GM23338 (cell line): ENCODE data around the gene UBASH3B. TPM values are rescaled to one million over a fixed set of nuclear protein-coding genes. Genes with fewer than 3 reads are reported as not detected.

ENCODE experiments used
- ATAC-seq: fragments of 200-7000 bp; cut with Tn5 transposase; 3 replicates; pipeline ENCODE4 v1.9.1; 2020
- DNase-seq: peaks from one replicate; pipeline ENCODE4 v3.0.0-alpha.2; 2015; ENCODE audit warnings: low spot score
- H2AFZ ChIP-seq: fragments of 200-600 bp; sonication (generic); 2 replicates; pipeline ENCODE4 v1.8.0; 2016; ENCODE audit warnings: antibody characterized with exemption, mild to moderate bottlenecking, moderate library complexity
- H3F3A ChIP-seq: fragments of 200-600 bp; sonication (generic); replicated peaks from 2 replicates; pipeline ENCODE4 v1.8.0; 2017; ENCODE audit warnings: antibody characterized with exemption, mixed run types, low read depth
- H3K27ac ChIP-seq: fragments of 200-600 bp; sonication (generic); 2 replicates; pipeline ENCODE4 v1.6.1; 2016; ENCODE audit warnings: low read depth
- H3K27me3 ChIP-seq: fragments of 200-600 bp; sonication (generic); 2 replicates; pipeline ENCODE4 v1.8.0; 2016; ENCODE audit warnings: mild to moderate bottlenecking, mixed run types, moderate library complexity; ENCODE audit not compliant: insufficient read depth
- H3K36me3 ChIP-seq: fragments of 200-600 bp; sonication (generic); 2 replicates; pipeline ENCODE4 v1.8.0; 2016; ENCODE audit warnings: mild to moderate bottlenecking; ENCODE audit not compliant: insufficient read depth
- H3K4me1 ChIP-seq: fragments of 200-600 bp; sonication (generic); 2 replicates; pipeline ENCODE4 v1.8.0; 2016; ENCODE audit warnings: mild to moderate bottlenecking, moderate library complexity; ENCODE audit not compliant: insufficient read depth
- H3K4me2 ChIP-seq: fragments of 200-600 bp; sonication (generic); 2 replicates; pipeline ENCODE4 v1.7.1; 2017; ENCODE audit warnings: mixed run types
- H3K4me3 ChIP-seq: fragments of 200-600 bp; sonication (generic); 2 replicates; pipeline ENCODE4 v1.6.1; 2016; ENCODE audit warnings: mixed run types
- H3K79me2 ChIP-seq: fragments of 200-600 bp; sonication (generic); replicated peaks from 2 replicates; pipeline ENCODE4 v1.8.0; 2017; ENCODE audit warnings: mild to moderate bottlenecking; ENCODE audit not compliant: insufficient read depth
- H3K9me2 ChIP-seq: fragments of 200-600 bp; sonication (generic); 2 replicates; pipeline ENCODE4 v1.8.0; 2017; ENCODE audit not compliant: insufficient read depth
- H4K20me1 ChIP-seq: fragments of 200-600 bp; sonication (generic); replicated peaks from 2 replicates; pipeline ENCODE4 v1.8.0; 2017; ENCODE audit warnings: mild to moderate bottlenecking; ENCODE audit not compliant: insufficient read depth
- H3K27ac Mint-ChIP-seq: 2 replicates; pipeline ENCODE4 v1.8.0; 2020; ENCODE audit warnings: inconsistent platforms, mild to moderate bottlenecking, moderate library complexity, mixed read lengths
- H3K27me3 Mint-ChIP-seq: 3 replicates; pipeline ENCODE4 v1.8.0; 2022; ENCODE audit warnings: low read depth, mild to moderate bottlenecking, moderate library complexity, mixed read lengths, inconsistent platforms; ENCODE audit not compliant: insufficient read depth, poor library complexity
- H3K36me3 Mint-ChIP-seq: 3 replicates; pipeline ENCODE4 v1.8.0; 2021; ENCODE audit warnings: low read depth, mild to moderate bottlenecking, inconsistent platforms, moderate library complexity, mixed read lengths
- H3K4me1 Mint-ChIP-seq: 3 replicates; pipeline ENCODE4 v1.8.0; 2020; ENCODE audit warnings: mild to moderate bottlenecking, inconsistent platforms, mixed read lengths
- H3K4me3 Mint-ChIP-seq: 3 replicates; pipeline ENCODE4 v1.8.0; 2021; ENCODE audit warnings: moderate library complexity, mild to moderate bottlenecking, inconsistent platforms, mixed read lengths
- H3K9me3 Mint-ChIP-seq: 3 replicates; pipeline ENCODE4 v1.8.0; 2020; ENCODE audit warnings: moderate library complexity, mild to moderate bottlenecking, inconsistent platforms, mixed read lengths
- CREB1 ChIP-seq: fragments of 250-450 bp; sonication (Bioruptor Pico); IDR thresholded peaks from 2 replicates; pipeline ENCODE4 v1.5.0; 2020; ENCODE audit warnings: low read depth, mild to moderate bottlenecking, moderate library complexity
- CTCF ChIP-seq, 2 experiments: fragments of 200-600 bp in 1 of 2; sonication (generic) in 1 of 2; conservative IDR thresholded peaks; 2 replicates each; pipeline versions ENCODE4 v1.5.1 to v1.6.1; 2016 to 2017; ENCODE audit warnings: antibody characterized with exemption in 2 of 2, low read depth in 2 of 2, mild to moderate bottlenecking in 2 of 2, moderate library complexity in 1 of 2
- ETS1 ChIP-seq: IDR thresholded peaks from 2 replicates; pipeline ENCODE4 v1.6.1; 2016; ENCODE audit warnings: antibody characterized with exemption
- EZH2 ChIP-seq: fragments of 200-600 bp; sonication (generic); IDR thresholded peaks from one replicate; pipeline ENCODE4 v1.8.0; 2017; ENCODE audit warnings: antibody characterized with exemption, mild to moderate bottlenecking, low read depth; ENCODE audit not compliant: unreplicated experiment
- EZH2phosphoT487 ChIP-seq: fragments of 200-600 bp; sonication (generic); IDR thresholded peaks from one replicate; pipeline ENCODE4 v1.8.1; 2018; ENCODE audit warnings: antibody characterized with exemption; ENCODE audit not compliant: unreplicated experiment
- JUNB ChIP-seq: IDR thresholded peaks from one replicate; pipeline ENCODE4 v1.6.1; 2016; ENCODE audit warnings: antibody characterized with exemption; ENCODE audit not compliant: unreplicated experiment
- NANOG ChIP-seq: IDR thresholded peaks from 2 replicates; pipeline ENCODE4 v1.6.1; 2016; ENCODE audit warnings: antibody characterized with exemption, borderline replicate concordance
- POLR2AphosphoS5 ChIP-seq: IDR thresholded peaks from 2 replicates; pipeline ENCODE4 v1.6.1; 2016; ENCODE audit warnings: antibody characterized with exemption, low read depth
- REST ChIP-seq: IDR thresholded peaks from one replicate; pipeline ENCODE4 v1.6.1; 2018; ENCODE audit warnings: antibody characterized with exemption; ENCODE audit not compliant: unreplicated experiment
- STAT1 ChIP-seq: IDR thresholded peaks from one replicate; pipeline ENCODE4 v1.6.1; 2016; ENCODE audit warnings: antibody characterized with exemption; ENCODE audit not compliant: unreplicated experiment
- ZNF114 ChIP-seq: fragments of 250-450 bp; sonication (Bioruptor Pico); IDR thresholded peaks from 2 replicates; pipeline ENCODE4 v1.5.0; 2020; ENCODE audit warnings: mild to moderate bottlenecking, moderate library complexity
- ZNF331 ChIP-seq: fragments of 250-450 bp; sonication (Bioruptor Pico); IDR thresholded peaks from 2 replicates; pipeline ENCODE4 v1.5.0; 2020; ENCODE audit warnings: low read depth, mild to moderate bottlenecking, moderate library complexity
- ZNF462 ChIP-seq: fragments of 250-450 bp; sonication (Bioruptor Pico); IDR thresholded peaks from 2 replicates; pipeline ENCODE4 v1.5.0; 2020; ENCODE audit warnings: mild to moderate bottlenecking, moderate library complexity
- polyA plus RNA-seq: library from polyadenylated mRNA; unstranded; fragments of >200 nt; fragmentation: Nextera tagmentation; extraction: Ambion mirVana; gene quantifications from 2 replicates; pipeline ENCODE4 v1.2.1, GENCODE V29; 2016
- total RNA-seq: library from RNA; depleted of rRNA; stranded (reverse); fragments of >200 nt; shearing (Covaris generic); gene quantifications from 2 replicates; pipeline ENCODE4 v1.2.3, GENCODE V29; 2014

UBASH3B gene
- total and polyA plus RNA-seq, 2 experiments from 2014 or later = 2.1 to 12.0 TPM

GRCh38 chr11:122737951-122738693 lies 82.6 kb downstream of the UBASH3B start:
- DNase-seq (no peak), ATAC-seq (peak; percentile 37; the same call in 1 of the 3 replicates)
- no peaks in the 10 kb centered on the region for H3K27me3 ChIP-seq
- no peak overlapping the region for H3K4me3 Mint-ChIP-seq
- H3K36me3 ChIP-seq = no peaks in the 10 kb centered on the region
- no peaks in the 10 kb centered on the region for H3K9me3 Mint-ChIP-seq
- H3K9me2 ChIP-seq = no peaks in the 10 kb centered on the region
- H3K36me3 Mint-ChIP-seq = no peaks in the 10 kb centered on the region
- no peaks in the 10 kb centered on the region for H3K79me2 ChIP-seq
- H3F3A ChIP-seq = peaks cover 5% of the 10 kb centered on the region
- TF ChIP-seq NANOG (no peak), JUNB (no peak), ZNF114 (no peak), ZNF462 (CRISPR knock-in tag) (no peak), STAT1 (no peak), EZH2 (no peak), EZH2phosphoT487 (no peak), POLR2AphosphoS5 (no peak), ZNF331 (no peak), ETS1 (no peak), REST (no peak), CREB1 (no peak), CTCF (conservative IDR thresholded peaks at IDR 0.05; ENCODE audit: low read depth in 2 of 2) (no peak)
- H3K27ac ChIP-seq = peak overlapping the region; percentile 75; the same call in 1 of the 2 replicates
- H3K4me3 ChIP-seq = no peak overlapping the region
- no peaks in the 10 kb centered on the region for H4K20me1 ChIP-seq
- no peak overlapping the region for H2AFZ ChIP-seq
- no peak overlapping the region for H3K27ac Mint-ChIP-seq
- no peaks in the 10 kb centered on the region for H3K27me3 Mint-ChIP-seq
- peaks cover 13% of the 10 kb centered on the region for H3K4me1 ChIP-seq
- peaks cover 5% of the 10 kb centered on the region; the same call in 2 of the 3 replicates for H3K4me1 Mint-ChIP-seq
- peak overlapping the region; percentile 42 for H3K4me2 ChIP-seq
